ENCODE data around the gene RPN2. TPM values are rescaled to one million over a fixed set of nuclear protein-coding genes. Genes with fewer than 3 reads are reported as not detected.
A peak's percentile ranks its signal among the peaks of the same experiment; 100 is the strongest.

Gene RPN2
- total and polyA plus RNA-seq, 2 donors from 2014 or later, result 175 to 207 TPM

DNA sequence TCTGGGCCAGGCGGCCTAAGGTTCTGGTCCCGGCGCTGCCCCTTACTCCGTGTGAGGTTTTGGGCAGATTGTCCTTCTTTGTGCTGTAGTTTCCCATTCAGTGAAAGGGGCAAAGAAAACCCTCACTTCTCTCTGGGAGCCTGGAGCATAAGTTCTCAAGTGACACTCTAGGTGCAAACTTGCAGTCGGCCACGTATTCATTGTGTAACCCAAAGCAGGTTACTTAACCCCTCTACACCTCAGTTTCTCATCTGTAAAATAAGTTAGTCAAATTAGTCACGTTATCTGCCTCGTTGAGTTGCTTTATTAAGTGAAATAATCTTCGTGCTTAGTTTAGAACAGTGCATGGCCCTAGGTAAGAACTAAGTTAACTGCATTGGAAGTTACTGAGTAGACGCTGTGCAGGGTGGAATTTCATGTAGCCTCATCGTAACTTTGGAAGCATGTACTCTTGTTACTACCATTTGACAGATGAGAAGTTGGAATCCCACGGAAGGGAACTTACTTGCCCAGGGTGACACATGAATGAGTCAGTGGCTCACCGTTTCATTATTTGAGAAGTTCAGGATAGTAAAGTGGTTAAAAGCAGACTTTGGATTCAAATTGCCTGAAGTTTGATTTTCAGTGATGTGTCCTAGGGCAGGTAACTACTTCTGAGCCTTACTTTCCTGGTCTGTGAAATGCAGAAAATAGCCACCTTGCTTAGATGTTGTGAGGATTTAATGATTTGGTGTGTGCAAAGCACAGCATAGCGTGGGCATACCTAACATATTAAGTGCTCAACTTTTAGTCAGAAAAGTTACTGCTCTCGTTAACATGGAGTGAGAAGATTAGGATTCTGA, 774 bp downstream of the RPN2 start:
- DNase-seq (no peak), FAIRE-seq (no peak)
- H3K27me3 ChIP-seq (ENCODE audit: control insufficient read depth, insufficient read depth, low read length), result no peaks in the 10 kb centered on the region
- intact Hi-C loops (cut with DNase I), result no loop called here
- peaks cover 0 to 11% (median 10%) of the 10 kb centered on the region in 3 donors for H3K4me1 ChIP-seq (ENCODE audit: control insufficient read depth in 2 of 3, insufficient read depth in 2 of 3, low read depth in 1 of 3, low read length in 3 of 3)
- peaks cover 0 to 10% (median 4%) of the 10 kb centered on the region in 3 donors for H3K36me3 ChIP-seq (ENCODE audit: control insufficient read depth in 2 of 3, insufficient read depth in 3 of 3, low read length in 3 of 3)
- peak overlapping the region in 1 of 2 donors; percentile 99 for H3K27ac ChIP-seq (ENCODE audit: low read depth in 2 of 2, low read length in 2 of 2)
- H3K9me3 ChIP-seq (ENCODE audit: control insufficient read depth in 2 of 3, insufficient read depth in 1 of 3, low read length in 3 of 3), result no peaks in the 10 kb centered on the region
- no peak for TF ChIP-seq CTCF (IDR thresholded peaks at IDR 0.05; ENCODE audit: borderline replicate concordance, extremely low read depth, insufficient read depth)
- peak overlapping the region; percentile 86 to 95 (median 93) for H3K4me3 ChIP-seq (ENCODE audit: low read length in 3 of 3)
- peak overlapping the region; percentile 60 to 84 (median 74) for H3K9ac ChIP-seq (ENCODE audit: low read length in 3 of 3)

- no peak overlapping the region for H3K9ac ChIP-seq (ENCODE audit: low read length in 3 of 3)
- H3K4me1 ChIP-seq (ENCODE audit: control insufficient read depth in 2 of 3, insufficient read depth in 2 of 3, low read depth in 1 of 3, low read length in 3 of 3), result peaks cover 0 to 8% (median 4%) of the 10 kb centered on the region in 3 donors
- FAIRE-seq (no peak), DNase-seq (no peak)
- intact Hi-C loops (cut with DNase I), result no loop called here
- no peaks in the 10 kb centered on the region for H3K9me3 ChIP-seq (ENCODE audit: control insufficient read depth in 2 of 3, insufficient read depth in 1 of 3, low read length in 3 of 3)
- H3K27me3 ChIP-seq (ENCODE audit: control insufficient read depth, insufficient read depth, low read length), result no peaks in the 10 kb centered on the region
- peaks cover 7 to 24% (median 13%) of the 10 kb centered on the region in 3 donors for H3K36me3 ChIP-seq (ENCODE audit: control insufficient read depth in 2 of 3, insufficient read depth in 3 of 3, low read length in 3 of 3)
- TF ChIP-seq CTCF (IDR thresholded peaks at IDR 0.05; ENCODE audit: borderline replicate concordance, extremely low read depth, insufficient read depth), result no peak
- no peak overlapping the region for H3K4me3 ChIP-seq (ENCODE audit: low read length in 3 of 3)
- H3K27ac ChIP-seq (ENCODE audit: low read depth in 2 of 2, low read length in 2 of 2), result no peak overlapping the region
These were observed 6.6 kb downstream of the RPN2 start for GRCh38 chr20:37185686-37186085.

GRCh38 chr20:37188787-37189186, 9.7 kb downstream of the RPN2 start:
- Histone ChIP-seq H3K4me3 (ENCODE audit: low read length in 3 of 3) (no peak overlapping the region), H3K36me3 (ENCODE audit: control insufficient read depth in 2 of 3, insufficient read depth in 3 of 3, low read length in 3 of 3) (peaks cover 7 to 24% (median 10%) of the 10 kb centered on the region in 3 donors), H3K4me1 (ENCODE audit: control insufficient read depth in 2 of 3, insufficient read depth in 2 of 3, low read depth in 1 of 3, low read length in 3 of 3) (peaks cover 0 to 11% (median 10%) of the 10 kb centered on the region in 3 donors), H3K27me3 (ENCODE audit: control insufficient read depth, insufficient read depth, low read length) (no peaks in the 10 kb centered on the region), H3K9ac (ENCODE audit: low read length in 3 of 3) (no peak overlapping the region), H3K9me3 (ENCODE audit: control insufficient read depth in 2 of 3, insufficient read depth in 1 of 3, low read length in 3 of 3) (no peaks in the 10 kb centered on the region), H3K27ac (ENCODE audit: low read depth in 2 of 2, low read length in 2 of 2) (no peak overlapping the region)
- intact Hi-C loops (cut with DNase I), result no loop called here
- DNase-seq, result no peak
- no peak for TF ChIP-seq CTCF (IDR thresholded peaks at IDR 0.05; ENCODE audit: borderline replicate concordance, extremely low read depth, insufficient read depth)
- FAIRE-seq, result no peak

Data from kidney (tissue), 14 donors.